IPS-20b (cell line): Measurements from ENCODE around the gene PARP8.
"Not testable (repeated sequence)": the region's sequence is repeated elsewhere in the genome, so short reads cannot be mapped to it uniquely, and the experiment has no call there.

ENCODE experiments used
- H3K27ac ChIP-seq: one replicate; pipeline ENCODE4 v1.5.1; 2013; ENCODE audit warnings: low read length
- H3K27me3 ChIP-seq: 2 replicates; pipeline ENCODE4 v1.6.1; 2013; ENCODE audit warnings: mild to moderate bottlenecking, low read length, inconsistent platforms; ENCODE audit not compliant: insufficient read depth
- H3K36me3 ChIP-seq: 2 replicates; pipeline ENCODE4 v1.6.1; 2013; ENCODE audit warnings: low read depth, mild to moderate bottlenecking, inconsistent platforms, low read length, moderate library complexity; ENCODE audit not compliant: insufficient read depth
- H3K4me1 ChIP-seq: 2 replicates; pipeline ENCODE4 v1.6.1; 2013; ENCODE audit warnings: mild to moderate bottlenecking, control low read depth, inconsistent platforms, low read length, moderate library complexity; ENCODE audit not compliant: insufficient read depth
- H3K4me3 ChIP-seq: 2 replicates; pipeline ENCODE4 v1.5.1; 2013; ENCODE audit warnings: mild to moderate bottlenecking, low read length, inconsistent platforms
- H3K9ac ChIP-seq: 2 replicates; pipeline ENCODE4 v1.6.1; 2013; ENCODE audit warnings: low read depth, mild to moderate bottlenecking, inconsistent platforms, low read length, moderate library complexity
- H3K9me3 ChIP-seq: 2 replicates; pipeline ENCODE4 v1.6.1; 2013; ENCODE audit warnings: mild to moderate bottlenecking, low read depth, low read length, inconsistent platforms; ENCODE audit not compliant: insufficient read depth

PARP8 gene

DNA sequence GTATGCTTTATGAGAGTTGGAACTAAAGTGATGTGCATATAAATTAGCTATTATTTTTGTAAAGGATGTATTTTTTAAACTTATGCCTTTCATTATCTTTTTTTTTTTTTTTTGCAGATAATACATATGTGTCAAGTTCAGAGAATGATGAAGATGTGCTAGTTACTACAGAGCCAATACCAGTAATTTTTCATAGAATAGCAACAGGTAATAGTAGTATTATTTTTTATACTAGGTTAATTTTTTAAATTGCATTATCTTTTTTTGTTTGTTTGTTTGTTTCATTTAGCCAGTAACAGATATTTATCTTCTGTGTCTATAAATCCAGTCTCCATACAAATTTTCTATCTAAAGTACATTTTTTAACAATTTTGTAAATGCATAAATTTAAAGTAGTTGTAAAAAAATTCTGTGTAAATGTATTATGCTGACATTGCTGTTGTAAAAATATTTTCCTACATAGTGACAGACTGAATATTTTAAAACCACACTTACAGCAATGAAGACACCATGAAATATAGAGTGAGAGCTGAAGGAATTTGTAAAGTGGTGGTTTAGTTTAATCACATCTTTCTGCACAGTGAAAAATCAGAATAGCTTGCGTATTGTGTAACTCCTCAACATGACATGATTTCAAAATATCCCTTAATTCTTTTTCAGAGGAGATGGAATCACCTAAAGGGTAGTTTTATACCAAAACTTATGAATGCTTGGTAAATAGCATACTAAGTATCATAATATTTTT, 93.3 kb downstream of the PARP8 start:
- H3K4me1 ChIP-seq = no peaks in the 10 kb centered on the region

DNA sequence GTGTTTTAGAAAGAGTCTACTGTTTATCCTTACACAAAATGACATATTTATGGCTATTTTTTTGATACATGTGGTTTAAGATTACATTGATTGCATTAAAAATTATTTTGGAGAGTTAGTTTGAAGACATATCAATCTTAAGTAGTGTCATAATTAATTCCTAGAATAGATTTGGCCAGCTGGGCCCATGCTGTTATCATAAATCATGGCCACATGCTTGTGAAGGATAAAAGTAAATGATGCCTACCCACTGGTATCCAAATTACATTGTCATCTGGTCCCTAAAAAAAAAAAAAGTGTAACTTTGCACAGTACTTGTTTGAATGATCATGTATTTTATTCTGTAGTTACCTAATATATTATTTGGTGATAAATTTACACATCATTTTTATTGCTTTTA, 96.9 kb downstream of the PARP8 start:
- H3K36me3 ChIP-seq = peaks cover 29% of the 10 kb centered on the region; the same call in 1 of the 2 replicates
- no peak overlapping the region for H3K27ac ChIP-seq
- H3K9me3 ChIP-seq = no peaks in the 10 kb centered on the region
- H3K9ac ChIP-seq = no peak overlapping the region
- H3K4me3 ChIP-seq = no peak overlapping the region
- H3K27me3 ChIP-seq = no peaks in the 10 kb centered on the region
- H3K4me1 ChIP-seq = peaks cover 3% of the 10 kb centered on the region; the same call in 1 of the 2 replicates

More for the DNA sequence above, 93.3 kb downstream of the PARP8 start:
- H3K4me3 ChIP-seq = no peak overlapping the region
- H3K27me3 ChIP-seq = no peaks in the 10 kb centered on the region
- H3K9ac ChIP-seq = no peak overlapping the region
- no peaks in the 10 kb centered on the region for H3K9me3 ChIP-seq
- H3K27ac ChIP-seq = no peak overlapping the region
- H3K36me3 ChIP-seq = peaks cover 29% of the 10 kb centered on the region; the same call in 1 of the 2 replicates

DNA sequence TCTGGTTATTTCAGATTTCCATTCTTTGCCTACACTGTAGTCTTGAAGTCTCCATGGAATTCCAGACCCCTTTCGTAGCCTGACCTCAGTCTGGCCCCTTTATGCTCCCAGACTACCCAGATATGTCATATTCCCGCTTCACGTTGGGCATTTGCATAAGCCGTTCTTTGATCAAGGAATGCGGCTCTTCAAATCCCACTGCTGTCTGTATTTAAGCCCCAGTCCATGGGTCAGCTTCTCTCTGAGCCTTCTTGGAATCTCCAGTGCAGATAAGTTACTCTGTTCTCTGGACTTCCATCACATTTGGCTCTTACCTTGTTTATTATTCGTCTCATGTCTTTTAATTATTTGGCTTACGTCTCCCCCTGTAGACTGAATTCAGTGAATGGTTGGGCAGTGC, 97.4 kb downstream of the PARP8 start:
- Histone ChIP-seq H3K27me3 (no peaks in the 10 kb centered on the region), H3K4me3 (no peak overlapping the region), H3K4me1 (peaks cover 3% of the 10 kb centered on the region; the same call in 1 of the 2 replicates), H3K9me3 (no peaks in the 10 kb centered on the region), H3K27ac (no peak overlapping the region), H3K36me3 (peaks cover 29% of the 10 kb centered on the region; the same call in 1 of the 2 replicates), H3K9ac (no peak overlapping the region)

DNA sequence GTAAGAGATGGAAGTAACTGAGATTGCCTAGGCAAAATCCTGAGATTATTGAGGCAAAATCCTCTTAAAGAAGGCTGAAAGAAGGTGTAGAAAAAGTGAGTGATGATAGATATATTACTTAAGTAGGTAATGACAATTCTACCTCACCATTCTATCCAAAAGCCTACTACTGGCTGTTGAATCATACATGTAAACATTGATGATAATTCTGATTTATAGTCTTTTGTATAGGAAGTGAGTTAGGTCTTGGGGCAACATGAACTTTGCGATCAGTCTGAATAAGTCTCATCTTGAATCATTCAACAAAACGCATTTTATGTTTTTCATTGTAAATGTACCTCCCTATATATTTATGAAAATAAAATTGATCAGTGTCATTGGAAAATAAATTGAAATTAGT, 99.6 kb downstream of the PARP8 start:
- Histone ChIP-seq H3K27ac (no peak overlapping the region), H3K9me3 (no peaks in the 10 kb centered on the region), H3K9ac (no peak overlapping the region), H3K27me3 (no peaks in the 10 kb centered on the region), H3K4me3 (no peak overlapping the region), H3K36me3 (peaks cover 26% of the 10 kb centered on the region; the same call in 1 of the 2 replicates), H3K4me1 (peaks cover 3% of the 10 kb centered on the region; the same call in 1 of the 2 replicates)

- Histone ChIP-seq H3K36me3 (peaks cover 25% of the 10 kb centered on the region; the same call in 1 of the 2 replicates), H3K9me3 (no peaks in the 10 kb centered on the region), H3K4me1 (peaks cover 3% of the 10 kb centered on the region; the same call in 1 of the 2 replicates), H3K27me3 (no peaks in the 10 kb centered on the region), H3K9ac (no peak overlapping the region), H3K4me3 (no peak overlapping the region), H3K27ac (no peak overlapping the region)
Observed at GRCh38 chr5:50766462-50766861, 100.0 kb downstream of the PARP8 start.

DNA sequence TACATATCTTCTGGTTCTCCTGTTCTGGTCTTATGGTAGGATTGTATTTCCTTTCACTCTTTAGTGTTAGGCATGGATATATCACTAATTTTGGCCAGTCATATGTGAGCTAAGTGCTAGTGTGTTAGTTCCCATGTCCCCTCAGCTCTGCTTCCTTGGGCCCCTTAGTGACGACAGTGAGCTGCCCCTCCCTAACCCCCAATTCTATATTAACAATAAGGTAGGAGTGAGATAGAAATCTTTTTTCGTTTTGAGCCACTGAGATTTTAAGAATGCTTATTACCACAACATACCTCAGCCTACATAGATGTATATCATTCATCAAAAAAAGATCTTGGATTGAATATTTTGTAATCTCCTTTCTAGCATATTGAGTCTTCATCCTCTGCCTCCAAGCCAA, 100.5 kb downstream of the PARP8 start:
- no peak overlapping the region for H3K27ac ChIP-seq
- peaks cover 2% of the 10 kb centered on the region; the same call in 1 of the 2 replicates for H3K9me3 ChIP-seq
- no peak overlapping the region for H3K4me3 ChIP-seq
- H3K27me3 ChIP-seq = no peaks in the 10 kb centered on the region
- H3K36me3 ChIP-seq = peaks cover 23% of the 10 kb centered on the region
- peaks cover 3% of the 10 kb centered on the region; the same call in 1 of the 2 replicates for H3K4me1 ChIP-seq
- H3K9ac ChIP-seq = no peak overlapping the region

GRCh38 chr5:50767588-50767987, 101.2 kb downstream of the PARP8 start:
- Histone ChIP-seq H3K9ac (no peak overlapping the region), H3K4me1 (peaks cover 3% of the 10 kb centered on the region; the same call in 1 of the 2 replicates), H3K27me3 (no peaks in the 10 kb centered on the region), H3K36me3 (peaks cover 21% of the 10 kb centered on the region), H3K27ac (no peak overlapping the region), H3K9me3 (peaks cover 5% of the 10 kb centered on the region; the same call in 1 of the 2 replicates), H3K4me3 (no peak overlapping the region)

DNA sequence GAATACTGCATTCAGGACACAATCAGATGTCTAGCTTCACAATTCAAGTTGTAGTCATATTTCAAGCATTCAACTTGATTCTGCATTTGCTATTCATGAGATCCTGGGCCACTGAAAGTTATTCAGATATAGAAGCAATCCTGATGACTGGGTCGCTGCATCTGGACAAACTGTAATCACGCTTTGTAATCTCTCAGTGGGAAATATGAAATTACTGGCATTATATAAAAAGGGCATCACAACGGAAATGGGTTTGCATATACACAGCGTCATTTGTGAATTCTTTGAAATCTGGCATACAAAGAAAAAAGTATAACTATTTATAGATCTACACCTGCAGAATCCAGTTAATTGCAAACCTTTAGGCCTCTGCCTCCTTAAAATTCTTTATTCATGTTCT, 102.2 kb downstream of the PARP8 start:
- peaks cover 19% of the 10 kb centered on the region for H3K36me3 ChIP-seq
- H3K4me3 ChIP-seq = no peak overlapping the region
- H3K27me3 ChIP-seq = no peaks in the 10 kb centered on the region
- H3K4me1 ChIP-seq = peaks cover 3% of the 10 kb centered on the region; the same call in 1 of the 2 replicates
- H3K9me3 ChIP-seq = peaks cover 15% of the 10 kb centered on the region
- no peak overlapping the region for H3K27ac ChIP-seq
- H3K9ac ChIP-seq = no peak overlapping the region

- Histone ChIP-seq H3K9me3 (peaks cover 16% of the 10 kb centered on the region), H3K36me3 (peaks cover 14% of the 10 kb centered on the region), H3K27ac (no peak overlapping the region), H3K4me3 (no peak overlapping the region), H3K9ac (no peak overlapping the region), H3K4me1 (peaks cover 3% of the 10 kb centered on the region; the same call in 1 of the 2 replicates), H3K27me3 (no peaks in the 10 kb centered on the region)
Observed at GRCh38 chr5:50770441-50770840, 104.0 kb downstream of the PARP8 start.

GRCh38 chr5:50774446-50775175, 108.2 kb downstream of the PARP8 start:
- not testable (repeated sequence) for H3K27ac ChIP-seq, H3K27me3 ChIP-seq, H3K4me1 ChIP-seq, H3K4me3 ChIP-seq, H3K9ac ChIP-seq
- H3K9me3 ChIP-seq = peaks cover 16% of the 10 kb centered on the region
- peaks cover 33% of the 10 kb centered on the region for H3K36me3 ChIP-seq

DNA sequence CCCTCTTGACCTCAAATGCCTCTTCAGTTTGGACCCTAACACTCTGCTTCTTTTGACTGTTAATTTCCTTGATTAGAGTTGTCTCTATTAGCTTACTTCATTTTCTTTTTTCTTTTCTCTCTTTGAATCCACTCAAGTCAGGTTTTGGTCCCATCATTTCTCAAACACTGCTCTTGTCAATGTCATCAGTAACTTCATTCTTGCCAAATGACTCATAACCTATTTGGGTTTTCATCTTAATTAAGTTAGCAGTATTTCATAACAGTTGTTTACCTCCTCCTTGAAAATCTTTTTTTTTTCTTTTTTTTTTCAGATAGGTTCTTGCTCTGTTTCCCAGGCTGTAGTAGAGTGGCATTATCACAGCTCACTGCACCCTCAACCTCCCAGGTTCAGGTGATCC, 119.6 kb downstream of the PARP8 start:
- Histone ChIP-seq H3K27me3 (no peaks in the 10 kb centered on the region), H3K4me3 (no peak overlapping the region), H3K9me3 (no peaks in the 10 kb centered on the region), H3K27ac (no peak overlapping the region), H3K4me1 (no peaks in the 10 kb centered on the region), H3K36me3 (peaks cover 25% of the 10 kb centered on the region; the same call in 1 of the 2 replicates), H3K9ac (no peak overlapping the region)
